IPS-NIHi7 (cell line): Measurements from ENCODE around the gene TNFAIP2.

Experiments used
- DNase-seq: peaks from one replicate; pipeline ENCODE4 v3.0.0; 2012; ENCODE audit warnings: mixed read lengths; ENCODE audit errors: extremely low spot score

The TNFAIP2 gene

GRCh38 chr14:103186241-103186822 lies 63.1 kb downstream of the TNFAIP2 start:
- no peak for DNase-seq
